Measurements from ENCODE around the gene PRKCH.

PRKCH gene

DNA sequence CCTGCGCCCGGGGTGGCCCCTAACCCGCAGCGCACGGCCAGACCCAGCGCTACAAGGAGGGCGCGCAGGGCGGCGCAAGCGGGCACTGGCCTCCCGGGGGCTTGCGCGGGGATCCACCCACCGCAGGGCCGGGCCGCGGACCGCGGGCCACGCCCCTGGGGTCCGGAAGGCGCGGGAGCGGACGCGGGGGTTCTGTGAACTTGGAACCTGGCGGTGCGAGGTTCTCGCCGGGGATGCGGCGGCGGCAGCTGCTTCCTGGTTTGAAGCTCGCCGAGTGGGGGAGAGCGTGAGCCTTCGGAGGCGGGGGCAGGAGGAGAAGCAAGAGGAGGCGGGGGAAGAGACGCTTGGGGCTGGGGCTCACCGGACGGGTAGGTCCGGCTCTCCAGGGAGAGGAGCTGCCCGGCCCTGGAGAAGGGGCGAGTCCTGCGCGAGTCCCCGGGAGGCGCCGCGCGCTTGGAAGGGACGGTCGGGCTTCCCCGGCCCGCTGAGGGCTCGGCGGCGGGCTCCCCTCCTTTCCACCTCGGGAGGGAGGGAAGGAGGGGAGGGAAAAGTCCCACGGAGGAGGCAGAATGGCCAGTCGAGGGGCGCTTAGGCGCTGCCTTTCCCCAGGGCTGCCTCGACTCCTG lies at the start of gene PRKCH:
TSS of gene PRKCH (plus strand) at position 195 of the 626 bp plus-strand sequence. CDS start 523 bp downstream, outside the sequence.
- Histone ChIP-seq H3K4me1 (ENCODE audit: insufficient read depth, low read length) (peaks cover 5% of the 10 kb centered on the region; the same call in 1 of the 2 replicates), H3K27ac (ENCODE audit: low read length) (no peak within 1 kb of the TSS)

DNA sequence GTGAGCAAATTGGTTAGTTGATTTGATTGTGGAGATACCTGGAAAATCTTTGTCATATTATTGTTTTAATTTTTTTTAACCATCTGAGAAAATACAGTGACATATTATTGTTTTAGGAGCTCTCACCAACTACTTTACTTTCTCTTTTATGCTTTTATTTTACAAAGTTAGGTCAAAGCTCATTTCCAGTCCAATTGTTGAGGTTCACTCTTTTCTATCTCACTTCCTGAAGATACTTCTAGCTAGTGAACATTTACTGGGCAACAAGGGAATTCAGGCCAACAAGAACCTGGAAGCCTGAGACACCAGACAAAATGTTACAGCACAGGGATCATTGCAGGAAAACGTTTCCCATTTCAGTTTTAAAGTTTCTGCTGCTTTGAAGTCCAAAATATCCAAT lies 44.1 kb upstream of the PRKCH start:
- Histone ChIP-seq H3K27me3 (ENCODE audit: insufficient read depth, low read length) (peaks cover 35% of the 10 kb centered on the region), H3K9ac (ENCODE audit: low read depth, low read length) (no peak overlapping the region), H3K4me3 (ENCODE audit: low read length) (no peak overlapping the region), H3K4me1 (ENCODE audit: insufficient read depth, low read length) (no peaks in the 10 kb centered on the region; the same call in 1 of the 2 replicates), H3K36me3 (ENCODE audit: insufficient read depth, low read depth, low read length) (no peaks in the 10 kb centered on the region), H3K27ac (ENCODE audit: low read length) (no peak overlapping the region), H3K9me3 (ENCODE audit: insufficient read depth, low read depth, low read length) (no peaks in the 10 kb centered on the region)

More for the DNA sequence above, at the start of gene PRKCH:
- H3K27me3 ChIP-seq (ENCODE audit: insufficient read depth, low read length), result peaks cover 48% of the 10 kb centered on the region
- H3K4me3 ChIP-seq (ENCODE audit: low read length), result peak within 1 kb of the TSS; percentile 67
- peaks cover 11% of the 10 kb centered on the region; the same call in 1 of the 2 replicates for H3K9me3 ChIP-seq (ENCODE audit: insufficient read depth, low read depth, low read length)
- H3K36me3 ChIP-seq (ENCODE audit: insufficient read depth, low read depth, low read length), result no peaks in the 10 kb centered on the region
- peak within 1 kb of the TSS; percentile 21; the same call in 1 of the 2 replicates for H3K9ac ChIP-seq (ENCODE audit: low read depth, low read length)

DNA sequence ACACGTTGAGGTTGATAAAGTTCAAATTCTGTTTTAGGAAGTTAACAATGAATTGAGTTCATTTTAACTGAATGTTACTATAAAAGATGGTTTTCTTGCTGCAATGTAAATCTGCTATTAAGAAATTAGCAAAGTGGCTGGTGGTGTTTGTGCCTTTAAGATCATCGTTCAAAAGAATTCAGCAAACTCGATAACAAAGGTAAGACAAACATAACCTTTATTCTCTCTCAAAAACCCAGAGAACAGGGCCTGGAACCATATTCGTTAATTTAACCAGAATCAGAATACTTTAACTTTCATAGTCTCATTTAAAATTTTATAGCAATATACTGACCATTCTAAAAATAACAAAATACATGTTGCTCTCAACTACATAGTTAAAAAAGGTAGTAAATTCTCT lies 43.6 kb upstream of the PRKCH start:
- Histone ChIP-seq H3K4me3 (ENCODE audit: low read length) (no peak overlapping the region), H3K36me3 (ENCODE audit: insufficient read depth, low read depth, low read length) (no peaks in the 10 kb centered on the region)

DNA sequence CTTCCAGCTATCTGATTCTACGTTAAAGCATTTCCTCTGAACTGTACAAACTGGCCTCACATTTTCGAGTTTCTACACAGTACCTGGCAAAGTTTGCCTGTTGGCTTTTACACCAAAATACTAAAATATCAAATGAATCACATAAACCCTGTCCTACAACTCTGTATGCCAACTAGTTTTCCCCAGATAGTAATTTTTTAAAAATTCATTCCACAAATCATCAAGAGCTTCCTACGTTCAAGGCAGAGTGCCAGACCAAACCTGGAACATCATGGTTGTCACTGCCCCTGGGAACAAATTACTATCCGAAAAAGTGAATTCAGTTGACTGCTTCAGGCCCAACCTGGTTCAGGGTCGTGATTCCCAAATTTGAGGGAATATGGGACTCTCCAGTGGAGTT lies 42.3 kb upstream of the PRKCH start:
- Histone ChIP-seq H3K9me3 (ENCODE audit: insufficient read depth, low read depth, low read length) (no peaks in the 10 kb centered on the region), H3K27ac (ENCODE audit: low read length) (no peak overlapping the region), H3K36me3 (ENCODE audit: insufficient read depth, low read depth, low read length) (no peaks in the 10 kb centered on the region), H3K27me3 (ENCODE audit: insufficient read depth, low read length) (peaks cover 35% of the 10 kb centered on the region), H3K9ac (ENCODE audit: low read depth, low read length) (no peak overlapping the region), H3K4me3 (ENCODE audit: low read length) (no peak overlapping the region), H3K4me1 (ENCODE audit: insufficient read depth, low read length) (no peaks in the 10 kb centered on the region; the same call in 1 of the 2 replicates)

More for the DNA sequence above, 43.6 kb upstream of the PRKCH start:
- Histone ChIP-seq H3K9me3 (ENCODE audit: insufficient read depth, low read depth, low read length) (no peaks in the 10 kb centered on the region), H3K27ac (ENCODE audit: low read length) (no peak overlapping the region), H3K27me3 (ENCODE audit: insufficient read depth, low read length) (peaks cover 35% of the 10 kb centered on the region), H3K4me1 (ENCODE audit: insufficient read depth, low read length) (no peaks in the 10 kb centered on the region; the same call in 1 of the 2 replicates), H3K9ac (ENCODE audit: low read depth, low read length) (no peak overlapping the region)

DNA sequence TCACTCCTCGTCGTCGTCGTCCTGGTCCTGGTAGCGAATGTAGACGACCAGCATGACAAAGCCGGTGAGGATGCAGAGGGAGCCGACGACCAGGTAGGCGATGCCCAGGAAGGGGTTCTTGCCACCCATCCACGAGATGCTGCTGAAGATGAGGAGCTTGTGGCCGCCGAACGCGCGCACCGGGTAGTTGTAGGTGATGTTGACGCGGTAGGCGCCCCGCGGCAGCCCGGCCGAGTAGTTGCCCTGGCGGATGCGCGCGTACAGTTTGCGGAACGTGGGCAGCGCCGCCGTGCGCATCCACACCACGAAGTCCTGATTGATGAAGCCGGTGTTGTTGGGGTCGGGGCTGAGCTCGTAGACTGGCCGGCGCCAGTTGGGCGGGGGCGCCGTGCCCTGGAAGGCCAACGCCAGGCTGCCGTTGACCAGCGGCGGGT lies 41.3 kb upstream of the PRKCH start:
- H3K27ac ChIP-seq (ENCODE audit: low read length), result no peak overlapping the region
- H3K27me3 ChIP-seq (ENCODE audit: insufficient read depth, low read length), result peaks cover 35% of the 10 kb centered on the region
- H3K9me3 ChIP-seq (ENCODE audit: insufficient read depth, low read depth, low read length), result no peaks in the 10 kb centered on the region
- peak overlapping the region; percentile 73 for H3K4me3 ChIP-seq (ENCODE audit: low read length)
- no peaks in the 10 kb centered on the region for H3K36me3 ChIP-seq (ENCODE audit: insufficient read depth, low read depth, low read length)
- peak overlapping the region; percentile 39; the same call in 1 of the 2 replicates for H3K9ac ChIP-seq (ENCODE audit: low read depth, low read length)
- H3K4me1 ChIP-seq (ENCODE audit: insufficient read depth, low read length), result no peaks in the 10 kb centered on the region; the same call in 1 of the 2 replicates

- Histone ChIP-seq H3K36me3 (ENCODE audit: insufficient read depth, low read depth, low read length) (no peaks in the 10 kb centered on the region), H3K4me1 (ENCODE audit: insufficient read depth, low read length) (no peaks in the 10 kb centered on the region; the same call in 1 of the 2 replicates), H3K4me3 (ENCODE audit: low read length) (peak overlapping the region; percentile 73), H3K27ac (ENCODE audit: low read length) (no peak overlapping the region), H3K27me3 (ENCODE audit: insufficient read depth, low read length) (peaks cover 35% of the 10 kb centered on the region), H3K9ac (ENCODE audit: low read depth, low read length) (peak overlapping the region; percentile 39; the same call in 1 of the 2 replicates), H3K9me3 (ENCODE audit: insufficient read depth, low read depth, low read length) (no peaks in the 10 kb centered on the region)
Measured at GRCh38 chr14:61280526-61281185, 40.7 kb upstream of the PRKCH start.

GRCh38 chr14:61281186-61281947 lies 40.0 kb upstream of the PRKCH start, which contains the start of gene TMEM30B:
TMEM30B (minus strand) TSS chr14:61281338; CDS start chr14:61281147, 191 bp downstream.
- Histone ChIP-seq H3K9me3 (ENCODE audit: insufficient read depth, low read depth, low read length) (no peaks in the 10 kb centered on the region), H3K4me3 (ENCODE audit: low read length) (peak within 1 kb of the TSS; percentile 73), H3K27ac (ENCODE audit: low read length) (no peak within 1 kb of the TSS), H3K36me3 (ENCODE audit: insufficient read depth, low read depth, low read length) (no peaks in the 10 kb centered on the region), H3K27me3 (ENCODE audit: insufficient read depth, low read length) (peaks cover 35% of the 10 kb centered on the region), H3K4me1 (ENCODE audit: insufficient read depth, low read length) (no peaks in the 10 kb centered on the region; the same call in 1 of the 2 replicates), H3K9ac (ENCODE audit: low read depth, low read length) (peak within 1 kb of the TSS; percentile 66; the same call in 1 of the 2 replicates)

GRCh38 chr14:61281948-61282275 lies 39.5 kb upstream of the PRKCH start:
- Histone ChIP-seq H3K9me3 (ENCODE audit: insufficient read depth, low read depth, low read length) (no peaks in the 10 kb centered on the region), H3K4me3 (ENCODE audit: low read length) (0 out of 2 replicates have a peak overlapping the region, but pooled peaks have one; percentile 73), H3K27me3 (ENCODE audit: insufficient read depth, low read length) (peaks cover 35% of the 10 kb centered on the region), H3K36me3 (ENCODE audit: insufficient read depth, low read depth, low read length) (no peaks in the 10 kb centered on the region), H3K27ac (ENCODE audit: low read length) (no peak overlapping the region), H3K4me1 (ENCODE audit: insufficient read depth, low read length) (no peaks in the 10 kb centered on the region; the same call in 1 of the 2 replicates), H3K9ac (ENCODE audit: low read depth, low read length) (no peak overlapping the region)

DNA sequence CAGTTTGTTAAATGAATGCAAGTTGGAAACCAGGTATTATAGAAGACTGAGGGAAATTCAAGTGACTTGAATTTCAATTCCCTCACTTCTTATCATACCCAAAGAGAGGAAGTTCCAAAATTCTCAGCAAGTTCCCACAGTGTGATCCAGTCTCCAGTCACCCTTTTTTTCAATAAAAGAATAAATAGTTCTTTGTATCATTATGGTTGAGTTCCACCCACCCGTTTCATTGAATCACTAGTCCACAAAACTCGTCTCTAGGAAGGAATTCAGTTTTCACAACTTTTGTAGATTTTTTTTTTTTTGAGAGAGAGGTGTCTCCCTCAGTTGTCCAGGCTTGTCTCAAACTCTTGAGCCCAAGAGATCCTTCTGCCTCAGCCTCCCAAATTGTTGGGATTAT lies 38.6 kb upstream of the PRKCH start:
- Histone ChIP-seq H3K27me3 (ENCODE audit: insufficient read depth, low read length) (peaks cover 35% of the 10 kb centered on the region), H3K4me3 (ENCODE audit: low read length) (no peak overlapping the region), H3K36me3 (ENCODE audit: insufficient read depth, low read depth, low read length) (no peaks in the 10 kb centered on the region), H3K9me3 (ENCODE audit: insufficient read depth, low read depth, low read length) (no peaks in the 10 kb centered on the region), H3K9ac (ENCODE audit: low read depth, low read length) (no peak overlapping the region), H3K4me1 (ENCODE audit: insufficient read depth, low read length) (no peaks in the 10 kb centered on the region; the same call in 1 of the 2 replicates), H3K27ac (ENCODE audit: low read length) (no peak overlapping the region)

DNA sequence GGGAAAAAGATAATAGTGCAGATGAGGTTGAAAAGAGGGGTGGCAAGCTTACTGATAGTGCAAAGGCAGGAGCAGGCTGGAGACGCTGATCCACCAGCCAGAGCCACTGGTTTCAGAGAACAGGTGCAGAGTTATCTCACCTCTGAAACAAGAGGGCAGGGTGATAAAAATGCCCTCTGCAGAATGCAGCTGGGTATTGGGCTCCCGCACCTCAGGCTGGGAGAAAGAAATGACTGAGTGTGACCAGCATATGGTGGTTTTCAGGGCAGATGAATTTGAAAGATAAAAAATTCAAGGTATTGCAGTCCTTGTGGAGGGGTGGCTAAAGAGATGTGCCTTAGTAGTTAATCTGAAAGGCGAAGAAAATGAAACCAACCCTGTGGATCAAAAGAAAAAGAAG lies 37.4 kb upstream of the PRKCH start:
- Histone ChIP-seq H3K4me1 (ENCODE audit: insufficient read depth, low read length) (no peaks in the 10 kb centered on the region; the same call in 1 of the 2 replicates), H3K9ac (ENCODE audit: low read depth, low read length) (no peak overlapping the region), H3K36me3 (ENCODE audit: insufficient read depth, low read depth, low read length) (no peaks in the 10 kb centered on the region), H3K4me3 (ENCODE audit: low read length) (no peak overlapping the region), H3K9me3 (ENCODE audit: insufficient read depth, low read depth, low read length) (no peaks in the 10 kb centered on the region), H3K27ac (ENCODE audit: low read length) (no peak overlapping the region), H3K27me3 (ENCODE audit: insufficient read depth, low read length) (peaks cover 26% of the 10 kb centered on the region)

GRCh38 chr14:61285364-61285763 lies 36.0 kb upstream of the PRKCH start:
- Histone ChIP-seq H3K4me1 (ENCODE audit: insufficient read depth, low read length) (no peaks in the 10 kb centered on the region), H3K9me3 (ENCODE audit: insufficient read depth, low read depth, low read length) (no peaks in the 10 kb centered on the region), H3K27me3 (ENCODE audit: insufficient read depth, low read length) (peaks cover 13% of the 10 kb centered on the region), H3K4me3 (ENCODE audit: low read length) (no peak overlapping the region), H3K27ac (ENCODE audit: low read length) (no peak overlapping the region), H3K36me3 (ENCODE audit: insufficient read depth, low read depth, low read length) (no peaks in the 10 kb centered on the region), H3K9ac (ENCODE audit: low read depth, low read length) (no peak overlapping the region)

Data from iPS-20b (cell line).